Body of pancreas (tissue), 4 donors: ENCODE results near the gene ANKS1B.

Experiments used
- POLR2A ChIP-seq, 3 donors: fragments of 450-650 bp; IDR thresholded peaks; one replicate each; pipeline ENCODE4 v1.6.1; 2016; ENCODE audit warnings: antibody characterized with exemption in 3 of 3, mild to moderate bottlenecking in 2 of 3
- TF ChIP-seq, protein P1 (sequence below), 7 experiments: fragments of 450-650 bp in 4 of 7; fragments of 200-600 bp in 3 of 7; sonication (generic) in 3 of 7; IDR thresholded peaks; one replicate each; pipeline ENCODE4 v1.5.1; 2016 to 2019; ENCODE audit warnings: antibody characterized with exemption in 7 of 7

DNA sequence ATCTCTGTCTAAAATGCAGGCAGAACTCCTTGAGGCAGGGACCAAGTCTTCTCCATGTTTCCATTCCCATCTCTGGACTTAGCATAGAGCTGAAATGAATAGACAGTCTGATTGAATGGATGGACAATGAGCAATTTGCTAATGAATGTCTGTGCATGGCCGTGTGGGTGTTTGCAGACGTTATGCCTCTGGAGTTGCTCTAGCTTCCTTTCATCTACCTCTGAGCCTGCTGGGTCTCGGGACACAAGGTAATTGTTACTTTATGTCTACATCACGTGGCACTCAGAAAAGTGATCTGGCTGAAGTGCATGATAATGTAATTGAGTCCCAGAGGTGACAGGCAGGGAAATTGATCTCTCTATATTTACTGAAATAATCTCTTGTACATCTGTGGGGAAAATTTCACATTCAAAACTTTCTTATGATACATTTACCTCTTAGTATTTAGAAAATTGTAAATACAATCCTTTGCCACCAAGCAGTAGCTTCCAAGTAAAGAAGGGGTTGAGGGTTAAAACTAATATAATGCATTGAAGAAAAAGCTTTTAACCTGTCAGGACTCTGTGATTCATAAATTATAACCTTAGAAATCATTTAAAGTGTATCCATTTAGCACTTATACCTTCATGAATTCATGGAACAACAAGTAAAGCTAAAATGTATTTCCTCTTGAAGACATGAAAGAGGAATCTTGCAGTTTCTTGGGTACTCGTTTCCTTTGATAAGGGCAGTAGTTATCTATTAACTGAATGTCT, 915.6 kb downstream of the ANKS1B start:
- TF ChIP-seq, protein P1, sequence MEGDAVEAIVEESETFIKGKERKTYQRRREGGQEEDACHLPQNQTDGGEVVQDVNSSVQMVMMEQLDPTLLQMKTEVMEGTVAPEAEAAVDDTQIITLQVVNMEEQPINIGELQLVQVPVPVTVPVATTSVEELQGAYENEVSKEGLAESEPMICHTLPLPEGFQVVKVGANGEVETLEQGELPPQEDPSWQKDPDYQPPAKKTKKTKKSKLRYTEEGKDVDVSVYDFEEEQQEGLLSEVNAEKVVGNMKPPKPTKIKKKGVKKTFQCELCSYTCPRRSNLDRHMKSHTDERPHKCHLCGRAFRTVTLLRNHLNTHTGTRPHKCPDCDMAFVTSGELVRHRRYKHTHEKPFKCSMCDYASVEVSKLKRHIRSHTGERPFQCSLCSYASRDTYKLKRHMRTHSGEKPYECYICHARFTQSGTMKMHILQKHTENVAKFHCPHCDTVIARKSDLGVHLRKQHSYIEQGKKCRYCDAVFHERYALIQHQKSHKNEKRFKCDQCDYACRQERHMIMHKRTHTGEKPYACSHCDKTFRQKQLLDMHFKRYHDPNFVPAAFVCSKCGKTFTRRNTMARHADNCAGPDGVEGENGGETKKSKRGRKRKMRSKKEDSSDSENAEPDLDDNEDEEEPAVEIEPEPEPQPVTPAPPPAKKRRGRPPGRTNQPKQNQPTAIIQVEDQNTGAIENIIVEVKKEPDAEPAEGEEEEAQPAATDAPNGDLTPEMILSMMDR (IDR thresholded peaks at IDR 0.05) = no peak
- no peak for TF ChIP-seq POLR2A (IDR thresholded peaks at IDR 0.05)
